ENCODE results near the gene HOATZ. TPM values are rescaled to one million over a fixed set of nuclear protein-coding genes. Genes with fewer than 3 reads are reported as not detected.

HOATZ gene
- polyA plus RNA-seq, 1 of the 3 experiments (the other 2 are of a cell fraction), result 4.9 TPM

GRCh38 chr11:111490496-111490895, 24.1 kb upstream of the HOATZ start (continued):
- no peak for TF ChIP-seq TAF1 (IDR thresholded peaks at IDR 0.05; ENCODE audit: borderline replicate concordance, low read depth, low read length)

GRCh38 chr11:111494040-111494439, 20.5 kb upstream of the HOATZ start:
- no peak for DNase-seq
- H3F3A ChIP-seq (replicated peaks; ENCODE audit: insufficient read depth), result no peaks in the 10 kb centered on the region
- H3K4me3 ChIP-seq (ENCODE audit: low read depth in 2 of 2, low read length in 1 of 2), result no peak overlapping the region
- no peaks in the 10 kb centered on the region for H3K4me1 ChIP-seq (ENCODE audit: control insufficient read depth in 1 of 2, insufficient read depth in 2 of 2, low read depth in 1 of 2, low read length in 1 of 2)
- H3K9me2 ChIP-seq, result no peaks in the 10 kb centered on the region
- TF ChIP-seq SMC3 (IDR thresholded peaks at IDR 0.05; ENCODE audit: low read depth, low read length) (no peak), CHD2 (IDR thresholded peaks at IDR 0.05; ENCODE audit: low read length, partially characterized antibody) (no peak), RAD21 (IDR thresholded peaks at IDR 0.05; ENCODE audit: low read length) (no peak), ELF1 (IDR thresholded peaks at IDR 0.05) (no peak), TAF1 (IDR thresholded peaks at IDR 0.05; ENCODE audit: borderline replicate concordance, low read depth, low read length) (no peak), MAX (IDR thresholded peaks at IDR 0.05; ENCODE audit: low read depth) (no peak), TCF12 (IDR thresholded peaks at IDR 0.05) (no peak), FOXJ3 (CRISPR knock-in tag; IDR thresholded peaks at IDR 0.05) (no peak), TEAD4 (IDR thresholded peaks at IDR 0.05; ENCODE audit: borderline replicate concordance, insufficient read depth) (no peak), REST (IDR thresholded peaks at IDR 0.05; ENCODE audit: low read depth, low read length) (no peak), FOXM1 (IDR thresholded peaks at IDR 0.05; ENCODE audit: low read depth) (no peak), SIN3A (IDR thresholded peaks at IDR 0.05; ENCODE audit: borderline replicate concordance, low read depth, low read length) (no peak), EZH2phosphoT487 (IDR thresholded peaks at IDR 0.05; ENCODE audit: borderline replicate concordance, low read depth) (no peak), GATA2 (CRISPR knock-in tag; IDR thresholded peaks at IDR 0.05) (no peak), JUND (IDR thresholded peaks at IDR 0.05) (no peak)
- H4K20me1 ChIP-seq (ENCODE audit: insufficient read depth), result no peaks in the 10 kb centered on the region
- H3K27ac ChIP-seq (ENCODE audit: low read depth in 2 of 2, low read length in 1 of 2), result no peak overlapping the region
- H3K9me3 ChIP-seq, result no peaks in the 10 kb centered on the region
- CTCF ChIA-PET, result interaction anchor here (0.8 kb wide), 1 partner anchor 48 kb away, joined by 4 read pairs; no protein-coding TSS in a partner anchor
- H3K36me3 ChIP-seq (replicated peaks in 1 of 2; ENCODE audit: control insufficient read depth in 1 of 2, insufficient read depth in 2 of 2, low read length in 1 of 2), result no peaks in the 10 kb centered on the region
- H2AFZ ChIP-seq (ENCODE audit: low read depth), result no peak overlapping the region
- H3K79me2 ChIP-seq (ENCODE audit: insufficient read depth), result no peaks in the 10 kb centered on the region
- no peaks in the 10 kb centered on the region for H3K27me3 ChIP-seq (ENCODE audit: insufficient read depth)
- WGBS (ENCODE audit: low lambda C conversion rate), result 69% methylated on average over 1 of the region's 1 CpG
- no peak overlapping the region for H3K9ac ChIP-seq
- H3K4me2 ChIP-seq, result no peak overlapping the region
- POLR2A ChIA-PET, result no interaction called here

Data from SK-N-SH (cell line).